Stimulated activated CD4-positive, alpha-beta T cell treated with anti-CD3 and anti-CD28 coated beads, TNF-alpha, amount 100 ng/mL, for 1 hour (primary cell): ENCODE data around the gene DIMT1.

Source experiments
- DNase-seq, 3 donors: peaks; one replicate each; pipeline ENCODE4 v3.0.0-alpha.2; 2020; ENCODE audit warnings: low read depth in 3 of 3, low spot score in 1 of 3

DIMT1 gene

DNA sequence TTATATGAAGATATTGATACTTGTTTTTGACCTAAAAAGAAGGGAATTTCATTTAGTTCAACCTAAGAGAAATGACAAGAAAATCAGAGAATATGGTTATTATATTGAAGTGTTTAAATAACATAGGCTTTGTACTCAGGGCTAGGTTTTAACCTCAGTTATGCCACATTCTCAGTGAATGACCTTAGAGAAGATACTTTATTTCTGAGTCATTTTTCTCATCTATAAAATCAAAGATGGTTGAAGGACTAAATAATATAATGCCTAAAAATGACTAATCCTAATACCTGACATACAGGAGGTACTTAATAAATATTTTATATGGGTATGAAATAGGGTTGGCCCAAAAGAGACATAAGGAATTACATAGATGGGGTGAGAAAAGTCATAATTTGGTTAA lies 32.3 kb downstream of the DIMT1 start:
- no peak for DNase-seq

DNA sequence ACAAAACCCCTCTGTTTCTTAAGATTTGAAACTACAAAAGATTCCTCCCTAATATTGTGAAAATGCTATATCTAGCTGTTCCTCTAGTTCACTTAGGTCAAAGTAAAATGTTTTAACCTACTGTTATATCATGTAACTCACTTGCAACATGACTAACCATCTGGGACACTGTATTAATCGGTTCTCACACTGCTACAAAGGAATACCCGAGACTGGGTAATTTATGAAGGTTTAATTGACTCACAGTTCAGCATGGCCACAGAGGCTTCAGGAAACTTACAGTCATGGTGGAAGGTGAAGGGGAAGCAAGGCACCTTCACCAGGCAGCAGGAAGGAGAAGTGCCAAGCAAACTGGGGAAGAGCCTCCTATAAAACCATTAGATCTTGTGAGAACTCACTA lies 34.7 kb downstream of the DIMT1 start:
- no peak for DNase-seq

- DNase-seq, result no peak
Measured at GRCh38 chr5:62362701-62363100, 41.0 kb downstream of the DIMT1 start.

- DNase-seq, result no peak
Measured at GRCh38 chr5:62354028-62354874, 49.5 kb downstream of the DIMT1 start.

- DNase-seq, result no peak
Measured at GRCh38 chr5:62348723-62349481, 54.8 kb downstream of the DIMT1 start.

DNA sequence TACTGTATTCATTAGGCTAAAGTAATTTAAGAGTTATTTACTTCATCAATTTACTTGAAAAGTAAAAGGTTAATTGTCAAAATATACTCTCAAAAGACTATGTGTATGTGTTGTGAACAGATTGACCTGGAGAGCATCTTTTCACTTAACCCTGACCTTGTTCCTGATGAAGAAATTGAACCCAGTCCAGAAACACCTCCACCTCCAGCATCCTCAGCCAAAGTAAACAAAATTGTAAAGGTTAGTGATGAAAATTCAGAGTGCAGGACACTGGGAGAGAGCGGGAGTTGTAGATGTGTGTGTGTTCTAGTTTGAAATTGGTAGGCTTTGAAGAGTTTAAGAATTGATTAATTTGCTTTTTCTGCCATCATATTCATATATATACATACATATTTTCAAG lies 55.8 kb downstream of the DIMT1 start:
- no peak for DNase-seq

DNA sequence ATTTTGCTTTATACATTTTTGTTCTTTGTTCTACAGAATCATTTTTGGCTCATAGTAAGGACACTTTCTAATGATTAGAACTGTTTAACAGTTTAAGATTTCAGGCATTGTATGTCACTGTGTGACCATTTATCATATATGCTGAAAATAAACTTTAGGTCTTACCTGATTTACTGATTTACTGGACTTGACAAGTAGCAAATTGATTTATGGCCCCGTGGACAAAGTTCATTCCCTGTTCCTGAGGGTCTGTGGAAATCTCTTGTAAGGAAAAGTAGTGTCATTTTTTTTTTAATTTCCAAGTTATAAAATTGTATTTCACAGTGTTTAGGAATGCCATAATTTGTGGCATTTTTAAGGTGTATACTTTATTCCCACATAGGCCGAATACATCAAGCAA lies 57.0 kb downstream of the DIMT1 start:
- DNase-seq, result no peak

DNA sequence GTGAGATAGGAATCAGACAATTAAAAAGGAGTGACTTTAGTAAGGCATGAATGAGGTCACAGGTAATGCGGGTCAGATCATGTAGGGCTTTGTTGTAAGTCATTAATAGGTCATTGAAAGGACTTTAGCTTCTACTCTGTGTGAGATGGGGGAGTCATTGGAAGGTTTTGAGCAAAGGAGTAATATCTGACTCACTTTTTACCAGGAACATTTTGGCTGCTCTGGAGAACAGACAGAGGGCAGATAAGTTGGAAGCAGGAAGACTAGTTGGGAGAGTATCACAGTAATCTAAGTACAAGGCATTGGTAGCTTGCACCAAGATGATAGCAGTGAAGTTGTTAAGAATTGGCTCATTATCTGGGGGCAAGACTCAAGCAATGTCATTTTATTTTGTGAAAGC lies 60.3 kb downstream of the DIMT1 start:
- no peak for DNase-seq

GRCh38 chr5:62342476-62342837 lies 61.2 kb downstream of the DIMT1 start:
- DNase-seq, result no peak

DNA sequence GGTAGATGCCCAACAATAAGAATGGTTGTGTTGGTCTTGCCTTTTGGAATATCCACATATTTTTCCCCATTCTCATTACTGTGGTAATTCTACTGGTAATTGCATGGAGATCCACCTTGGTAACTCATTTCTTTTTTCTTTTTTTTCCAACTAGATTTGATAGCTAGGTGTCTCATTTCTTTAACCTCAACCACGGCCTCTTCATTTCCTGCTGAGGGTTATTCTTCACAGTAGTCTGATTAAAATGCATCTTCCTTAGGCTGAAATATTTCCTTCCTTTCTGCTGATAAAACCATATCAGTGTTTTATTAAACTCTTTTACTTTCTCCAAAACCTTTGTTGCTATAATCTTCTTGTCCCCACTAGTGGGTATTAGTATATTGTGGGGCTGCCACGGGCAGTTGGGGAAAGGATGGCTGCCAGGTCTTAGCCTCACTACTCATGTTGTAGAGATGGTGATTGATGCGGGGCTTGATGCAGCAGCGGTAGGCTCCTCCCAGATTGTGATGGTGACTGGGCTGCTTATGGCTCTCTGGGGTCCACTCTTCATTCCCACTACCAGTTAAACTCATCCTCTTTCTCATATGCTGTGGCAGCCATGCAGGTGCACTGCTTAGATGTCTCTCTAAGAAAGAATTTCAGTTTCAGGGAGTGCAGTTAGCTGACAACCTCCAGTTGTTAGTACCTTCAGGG lies 61.8 kb downstream of the DIMT1 start:
- no peak for DNase-seq

DNA sequence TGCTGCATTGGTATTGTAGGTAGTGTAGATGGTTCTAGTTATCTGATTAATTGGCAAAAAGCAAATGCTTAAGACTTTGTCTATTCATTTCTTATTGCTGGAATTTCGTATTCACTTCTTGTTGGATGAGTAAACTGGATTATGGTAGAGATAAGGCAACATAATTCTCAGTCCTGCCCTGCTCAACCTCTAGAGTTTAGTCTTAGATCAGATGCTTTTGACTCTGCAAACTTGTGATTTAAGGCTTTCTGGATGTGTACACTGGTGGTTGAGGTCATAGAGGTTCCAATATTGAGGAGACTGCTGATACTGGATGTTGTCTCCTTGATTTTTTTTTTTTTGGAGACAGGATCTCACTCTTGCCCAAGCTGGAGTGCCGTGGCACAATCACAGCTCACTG lies 62.7 kb downstream of the DIMT1 start:
- DNase-seq, result no peak

- DNase-seq, result no peak
Measured at GRCh38 chr5:62340392-62340791, 63.3 kb downstream of the DIMT1 start.
